ENCODE data around the gene NETO2.

GRCh38 chr16:47051031-47051430 lies 92.7 kb downstream of the NETO2 start:
- TF ChIP-seq TAF1 (IDR thresholded peaks at IDR 0.05; ENCODE audit: borderline replicate concordance, low read depth, low read length) (no peak), POLR2A (IDR thresholded peaks at IDR 0.05; ENCODE audit: low read depth, low read length) (no peak)

All from GM12892 (cell line).